ENCODE results near the gene TMEM183A. TPM values are rescaled to one million over a fixed set of nuclear protein-coding genes. Genes with fewer than 3 reads are reported as not detected.

Gene TMEM183A
- total and polyA plus RNA-seq, 2 experiments from 2014 or later, result 65.2 to 78.8 TPM

DNA sequence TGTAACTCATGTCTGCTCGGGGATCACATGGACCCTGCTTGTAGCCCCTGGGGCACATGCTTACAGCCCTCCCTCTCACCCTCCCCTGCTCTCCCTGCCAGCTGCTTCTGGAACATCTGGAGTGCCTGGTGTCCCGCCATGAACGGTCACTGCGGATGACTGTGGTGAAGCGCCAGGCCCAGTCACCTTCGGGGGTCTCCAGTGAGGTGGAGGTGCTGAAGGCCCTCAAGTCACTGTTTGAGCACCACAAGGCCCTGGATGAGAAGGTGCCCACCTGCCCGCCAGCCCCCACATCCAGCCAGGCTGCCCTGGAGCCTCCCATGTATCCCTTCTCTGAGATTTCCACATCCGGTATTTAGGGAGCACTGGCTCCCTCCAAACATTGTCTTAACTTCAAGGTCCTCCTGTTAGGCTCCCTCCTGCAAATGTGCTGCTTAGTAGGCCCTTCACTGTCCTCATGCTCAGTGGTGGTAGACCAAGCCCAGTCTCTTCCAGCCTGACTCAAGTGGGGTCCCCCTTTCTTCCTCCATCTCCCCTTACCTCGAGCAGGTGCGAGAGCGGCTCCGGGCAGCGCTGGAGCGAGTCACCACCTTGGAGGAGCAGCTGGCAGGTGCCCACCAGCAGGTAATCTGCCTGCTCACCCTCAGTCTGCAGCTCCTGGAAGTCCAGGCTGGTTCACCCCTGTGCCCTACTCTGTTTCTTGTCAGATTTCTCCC, 36.8 kb downstream of the TMEM183A start:
- no peak for DNase-seq (ENCODE audit: low spot score)
- Histone ChIP-seq H3K4me3 (no peak overlapping the region), H3K9me3 (ENCODE audit: low read depth) (no peaks in the 10 kb centered on the region), H3K36me3 (replicated peaks; ENCODE audit: insufficient read depth, low read depth) (no peaks in the 10 kb centered on the region), H3K79me2 (no peaks in the 10 kb centered on the region), H3K9me2 (replicated peaks; ENCODE audit: insufficient read depth) (no peaks in the 10 kb centered on the region), H3K4me2 (no peak overlapping the region), H3K27ac (no peak overlapping the region), H3K4me1 (ENCODE audit: insufficient read depth) (peaks cover 11% of the 10 kb centered on the region), H2AFZ (no peak overlapping the region), H4K20me1 (ENCODE audit: insufficient read depth, poor library complexity, severe bottlenecking) (no peaks in the 10 kb centered on the region), H3K27me3 (no peaks in the 10 kb centered on the region)
- TF ChIP-seq EZH2 (IDR thresholded peaks at IDR 0.05; ENCODE audit: borderline replicate concordance) (no peak), EZH2phosphoT487 (IDR thresholded peaks at IDR 0.05; ENCODE audit: low read depth, severe bottlenecking, unreplicated experiment) (no peak)
- TF ChIP-seq, protein P1, sequence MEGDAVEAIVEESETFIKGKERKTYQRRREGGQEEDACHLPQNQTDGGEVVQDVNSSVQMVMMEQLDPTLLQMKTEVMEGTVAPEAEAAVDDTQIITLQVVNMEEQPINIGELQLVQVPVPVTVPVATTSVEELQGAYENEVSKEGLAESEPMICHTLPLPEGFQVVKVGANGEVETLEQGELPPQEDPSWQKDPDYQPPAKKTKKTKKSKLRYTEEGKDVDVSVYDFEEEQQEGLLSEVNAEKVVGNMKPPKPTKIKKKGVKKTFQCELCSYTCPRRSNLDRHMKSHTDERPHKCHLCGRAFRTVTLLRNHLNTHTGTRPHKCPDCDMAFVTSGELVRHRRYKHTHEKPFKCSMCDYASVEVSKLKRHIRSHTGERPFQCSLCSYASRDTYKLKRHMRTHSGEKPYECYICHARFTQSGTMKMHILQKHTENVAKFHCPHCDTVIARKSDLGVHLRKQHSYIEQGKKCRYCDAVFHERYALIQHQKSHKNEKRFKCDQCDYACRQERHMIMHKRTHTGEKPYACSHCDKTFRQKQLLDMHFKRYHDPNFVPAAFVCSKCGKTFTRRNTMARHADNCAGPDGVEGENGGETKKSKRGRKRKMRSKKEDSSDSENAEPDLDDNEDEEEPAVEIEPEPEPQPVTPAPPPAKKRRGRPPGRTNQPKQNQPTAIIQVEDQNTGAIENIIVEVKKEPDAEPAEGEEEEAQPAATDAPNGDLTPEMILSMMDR (IDR thresholded peaks at IDR 0.05; ENCODE audit: poor library complexity), result no peak
- 99% methylated on average over 14 of the region's 14 CpGs for WGBS (ENCODE audit: low lambda C conversion rate, missing lambda C conversion rate)

DNA sequence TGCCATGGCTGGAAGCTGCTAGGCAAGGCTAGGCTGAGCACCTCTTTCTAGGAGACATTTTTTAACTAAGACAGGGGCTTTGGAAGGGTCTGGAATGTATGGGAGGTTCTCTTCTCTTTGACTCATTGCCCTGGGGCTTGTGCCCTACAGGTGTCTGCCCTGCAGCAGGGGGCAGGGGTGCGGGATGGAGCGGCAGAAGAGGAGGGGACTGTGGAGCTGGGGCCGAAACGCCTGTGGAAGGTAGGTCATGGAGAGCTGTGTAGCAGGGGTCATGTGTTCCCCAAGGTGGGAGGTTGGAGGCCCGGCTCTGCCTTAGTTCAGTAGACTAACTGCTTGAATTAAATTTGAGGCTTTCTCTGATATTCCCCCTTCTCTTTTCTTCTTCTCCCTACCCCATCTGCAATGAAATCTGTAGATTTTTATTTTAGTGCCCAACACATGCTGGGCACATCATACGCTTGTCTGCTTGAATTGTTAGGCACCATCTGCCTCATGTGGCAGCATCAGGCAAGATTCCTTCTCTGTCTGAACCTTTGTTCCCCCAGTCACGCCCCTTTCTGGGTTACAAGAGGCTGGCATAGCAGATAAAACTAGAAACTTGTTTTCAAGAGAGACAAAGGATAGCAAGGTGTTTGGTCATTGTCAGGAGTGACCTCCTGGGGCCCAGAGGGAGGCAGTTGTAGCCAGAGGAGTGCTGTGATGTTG, 37.5 kb downstream of the TMEM183A start:
- H3K36me3 ChIP-seq (replicated peaks; ENCODE audit: insufficient read depth, low read depth), result no peaks in the 10 kb centered on the region
- H3K9me3 ChIP-seq (ENCODE audit: low read depth), result no peaks in the 10 kb centered on the region
- no peaks in the 10 kb centered on the region for H3K79me2 ChIP-seq
- no peak overlapping the region for H2AFZ ChIP-seq
- TF ChIP-seq, protein P1 (IDR thresholded peaks at IDR 0.05; ENCODE audit: poor library complexity), result no peak
- TF ChIP-seq EZH2 (IDR thresholded peaks at IDR 0.05; ENCODE audit: borderline replicate concordance) (no peak), EZH2phosphoT487 (IDR thresholded peaks at IDR 0.05; ENCODE audit: low read depth, severe bottlenecking, unreplicated experiment) (no peak)
- no peaks in the 10 kb centered on the region for H3K9me2 ChIP-seq (replicated peaks; ENCODE audit: insufficient read depth)
- DNase-seq (ENCODE audit: low spot score), result no peak
- WGBS (ENCODE audit: low lambda C conversion rate, missing lambda C conversion rate), result 83% methylated on average over 7 of the region's 7 CpGs
- no peak overlapping the region for H3K4me2 ChIP-seq
- H3K4me3 ChIP-seq, result no peak overlapping the region
- no peak overlapping the region for H3K27ac ChIP-seq
- H3K27me3 ChIP-seq, result no peaks in the 10 kb centered on the region
- no peaks in the 10 kb centered on the region for H4K20me1 ChIP-seq (ENCODE audit: insufficient read depth, poor library complexity, severe bottlenecking)
- peaks cover 11% of the 10 kb centered on the region for H3K4me1 ChIP-seq (ENCODE audit: insufficient read depth)

DNA sequence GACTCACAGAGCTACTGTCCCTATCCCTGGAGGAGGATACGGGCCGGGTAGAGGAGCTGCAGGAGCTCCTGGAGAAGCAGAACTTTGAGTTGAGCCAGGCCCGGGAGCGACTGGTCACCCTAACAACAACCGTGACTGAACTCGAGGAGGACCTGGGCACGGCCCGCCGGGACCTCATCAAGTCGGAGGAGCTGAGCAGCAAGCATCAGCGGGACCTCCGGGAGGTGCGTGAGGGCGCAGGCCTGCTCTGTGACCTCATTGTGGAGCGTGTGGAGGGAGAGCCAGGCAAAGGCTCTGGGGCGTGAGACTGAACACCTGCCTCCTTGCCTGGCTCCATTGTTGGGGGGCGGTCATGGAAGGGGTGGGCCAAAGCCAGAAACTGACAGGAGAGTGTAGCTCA, 38.2 kb downstream of the TMEM183A start:
- Histone ChIP-seq H2AFZ (no peak overlapping the region), H3K27me3 (no peaks in the 10 kb centered on the region), H3K4me2 (no peak overlapping the region), H3K27ac (no peak overlapping the region), H3K4me1 (ENCODE audit: insufficient read depth) (peaks cover 6% of the 10 kb centered on the region), H3K79me2 (no peaks in the 10 kb centered on the region), H3K4me3 (no peak overlapping the region), H3K9me2 (replicated peaks; ENCODE audit: insufficient read depth) (no peaks in the 10 kb centered on the region), H3K9me3 (ENCODE audit: low read depth) (no peaks in the 10 kb centered on the region), H4K20me1 (ENCODE audit: insufficient read depth, poor library complexity, severe bottlenecking) (no peaks in the 10 kb centered on the region), H3K36me3 (replicated peaks; ENCODE audit: insufficient read depth, low read depth) (no peaks in the 10 kb centered on the region)
- WGBS (ENCODE audit: low lambda C conversion rate, missing lambda C conversion rate), result 93% methylated on average over 17 of the region's 17 CpGs
- no peak for DNase-seq (ENCODE audit: low spot score)
- TF ChIP-seq, protein P1 (IDR thresholded peaks at IDR 0.05; ENCODE audit: poor library complexity), result no peak
- TF ChIP-seq EZH2 (IDR thresholded peaks at IDR 0.05; ENCODE audit: borderline replicate concordance) (no peak), EZH2phosphoT487 (IDR thresholded peaks at IDR 0.05; ENCODE audit: low read depth, severe bottlenecking, unreplicated experiment) (no peak)
